BLaER1 (cell line): ENCODE results near the gene PNPLA2.

Source experiments
- H3K27ac ChIP-seq: shearing (Covaris generic); formaldehyde crosslinking; 2 replicates; pipeline ENCODE4 v1.8.1; 2022
- H3K27me3 ChIP-seq: shearing (Covaris generic); formaldehyde crosslinking; 2 replicates; pipeline ENCODE4 v1.8.1; 2022
- H3K36me3 ChIP-seq: shearing (Covaris generic); formaldehyde crosslinking; 2 replicates; pipeline ENCODE4 v1.8.1; 2022
- H3K4me1 ChIP-seq: shearing (Covaris generic); formaldehyde crosslinking; 2 replicates; pipeline ENCODE4 v1.8.1; 2022
- H3K4me2 ChIP-seq: shearing (Covaris generic); formaldehyde crosslinking; 2 replicates; pipeline ENCODE4 v1.8.1; 2022
- H3K4me3 ChIP-seq: shearing (Covaris generic); formaldehyde crosslinking; 2 replicates; pipeline ENCODE4 v1.8.1; 2022
- H3K9ac ChIP-seq: shearing (Covaris generic); formaldehyde crosslinking; 2 replicates; pipeline ENCODE4 v1.8.1; 2022
- H3K9me3 ChIP-seq: shearing (Covaris generic); formaldehyde crosslinking; 2 replicates; pipeline ENCODE4 v1.8.1; 2022
- H4K20me1 ChIP-seq: shearing (Covaris generic); formaldehyde crosslinking; 2 replicates; pipeline ENCODE4 v1.8.1; 2022
- Cebpa-rat ChIP-seq: shearing (Covaris generic); IDR thresholded peaks from 2 replicates; pipeline ENCODE4 v1.8.1; 2022

PNPLA2 gene

GRCh38 chr11:856397-856796, 37.7 kb downstream of the PNPLA2 start:
- Histone ChIP-seq H3K27me3 (no peaks in the 10 kb centered on the region), H3K36me3 (no peaks in the 10 kb centered on the region), H3K4me2 (peak overlapping the region; percentile 65), H3K9ac (no peak overlapping the region), H3K9me3 (no peaks in the 10 kb centered on the region), H3K27ac (no peak overlapping the region), H4K20me1 (peaks cover 90% of the 10 kb centered on the region), H3K4me3 (no peak overlapping the region), H3K4me1 (peaks cover 85% of the 10 kb centered on the region)
- TF ChIP-seq Cebpa-rat: no peak

GRCh38 chr11:858053-858761, 39.5 kb downstream of the PNPLA2 start:
- no peak overlapping the region for H3K4me3 ChIP-seq
- H4K20me1 ChIP-seq: peaks cover 90% of the 10 kb centered on the region
- H3K36me3 ChIP-seq: peaks cover 8% of the 10 kb centered on the region; the same call in 1 of the 2 replicates
- H3K27ac ChIP-seq: no peak overlapping the region
- TF ChIP-seq Cebpa-rat: no peak
- peaks cover 82% of the 10 kb centered on the region for H3K4me1 ChIP-seq
- no peaks in the 10 kb centered on the region for H3K9me3 ChIP-seq
- H3K27me3 ChIP-seq: no peaks in the 10 kb centered on the region
- H3K9ac ChIP-seq: no peak overlapping the region
- H3K4me2 ChIP-seq: no peak overlapping the region

- Histone ChIP-seq H3K4me2 (peak overlapping the region; percentile 50; the same call in 1 of the 2 replicates), H3K27me3 (no peaks in the 10 kb centered on the region), H3K9ac (no peak overlapping the region), H3K9me3 (no peaks in the 10 kb centered on the region), H3K27ac (no peak overlapping the region), H4K20me1 (peaks cover 91% of the 10 kb centered on the region), H3K4me1 (peaks cover 80% of the 10 kb centered on the region), H3K36me3 (peaks cover 15% of the 10 kb centered on the region; the same call in 1 of the 2 replicates), H3K4me3 (no peak overlapping the region)
- TF ChIP-seq Cebpa-rat: no peak
Measured at GRCh38 chr11:858762-859339, 40.1 kb downstream of the PNPLA2 start.

GRCh38 chr11:859394-860131, 40.8 kb downstream of the PNPLA2 start:
- Histone ChIP-seq H3K9me3 (no peaks in the 10 kb centered on the region), H3K4me1 (peaks cover 73% of the 10 kb centered on the region), H3K36me3 (peaks cover 22% of the 10 kb centered on the region; the same call in 1 of the 2 replicates), H3K9ac (no peak overlapping the region), H3K27me3 (no peaks in the 10 kb centered on the region), H3K27ac (peak overlapping the region; percentile 10; the same call in 1 of the 2 replicates), H4K20me1 (peaks cover 91% of the 10 kb centered on the region), H3K4me2 (peak overlapping the region; percentile 50), H3K4me3 (no peak overlapping the region)
- TF ChIP-seq Cebpa-rat: no peak

GRCh38 chr11:860234-861104, 41.8 kb downstream of the PNPLA2 start:
- Histone ChIP-seq H3K4me1 (peaks cover 69% of the 10 kb centered on the region), H3K9ac (no peak overlapping the region), H3K27ac (peak overlapping the region; percentile 10; the same call in 1 of the 2 replicates), H3K4me2 (peak overlapping the region; percentile 19), H3K4me3 (no peak overlapping the region), H3K9me3 (no peaks in the 10 kb centered on the region), H3K27me3 (no peaks in the 10 kb centered on the region), H4K20me1 (peaks cover 84% of the 10 kb centered on the region), H3K36me3 (peaks cover 31% of the 10 kb centered on the region; the same call in 1 of the 2 replicates)
- no peak for TF ChIP-seq Cebpa-rat

GRCh38 chr11:861105-861479, 42.4 kb downstream of the PNPLA2 start:
- H3K9ac ChIP-seq: no peak overlapping the region
- no peaks in the 10 kb centered on the region for H3K9me3 ChIP-seq
- H3K36me3 ChIP-seq: peaks cover 37% of the 10 kb centered on the region; the same call in 1 of the 2 replicates
- H4K20me1 ChIP-seq: peaks cover 77% of the 10 kb centered on the region
- no peak overlapping the region for H3K4me3 ChIP-seq
- TF ChIP-seq Cebpa-rat: no peak
- H3K4me2 ChIP-seq: 0 out of 2 replicates have a peak overlapping the region, but pooled peaks have one; percentile 19
- peaks cover 64% of the 10 kb centered on the region for H3K4me1 ChIP-seq
- H3K27me3 ChIP-seq: no peaks in the 10 kb centered on the region
- no peak overlapping the region for H3K27ac ChIP-seq

- TF ChIP-seq Cebpa-rat: no peak
- Histone ChIP-seq H3K9ac (no peak overlapping the region), H3K4me2 (no peak overlapping the region), H4K20me1 (peaks cover 67% of the 10 kb centered on the region), H3K4me3 (no peak overlapping the region), H3K36me3 (peaks cover 47% of the 10 kb centered on the region; the same call in 1 of the 2 replicates), H3K9me3 (no peaks in the 10 kb centered on the region), H3K27ac (no peak overlapping the region), H3K4me1 (peaks cover 53% of the 10 kb centered on the region), H3K27me3 (no peaks in the 10 kb centered on the region)
Measured at GRCh38 chr11:862081-862661, 43.5 kb downstream of the PNPLA2 start.

GRCh38 chr11:862696-863022, 43.9 kb downstream of the PNPLA2 start:
- Histone ChIP-seq H3K27me3 (no peaks in the 10 kb centered on the region), H3K4me2 (no peak overlapping the region), H3K36me3 (peaks cover 47% of the 10 kb centered on the region; the same call in 1 of the 2 replicates), H3K9ac (no peak overlapping the region), H3K27ac (no peak overlapping the region), H3K4me1 (peaks cover 49% of the 10 kb centered on the region), H3K4me3 (no peak overlapping the region), H4K20me1 (peaks cover 62% of the 10 kb centered on the region), H3K9me3 (no peaks in the 10 kb centered on the region)
- no peak for TF ChIP-seq Cebpa-rat
